ENCODE data around the gene GCKR. TPM values are rescaled to one million over a fixed set of nuclear protein-coding genes. Genes with fewer than 3 reads are reported as not detected.

GCKR gene
- total RNA-seq, 1 donor from 2014 or later: not detected

DNA sequence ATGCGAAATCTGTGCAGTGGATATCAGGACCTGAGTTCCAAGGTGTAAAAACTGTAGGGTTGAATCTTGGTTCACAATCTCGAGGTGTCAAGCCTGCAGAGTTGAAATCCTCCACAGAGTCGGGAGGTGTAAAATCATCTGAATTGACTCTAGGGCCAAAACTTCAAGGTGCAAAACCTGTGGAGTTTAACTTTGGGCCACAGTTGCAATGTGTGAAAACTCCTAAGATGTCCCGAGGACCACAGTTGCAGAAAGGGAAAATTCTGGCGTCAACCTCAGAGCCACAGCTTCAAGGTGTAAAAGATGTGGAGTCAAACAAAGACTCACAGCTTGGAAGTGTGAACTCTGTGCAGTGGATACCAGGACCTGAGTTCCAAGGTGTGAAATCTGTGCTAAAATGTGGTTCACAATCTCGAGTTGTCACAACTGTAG is 76.4 kb downstream of the GCKR start:
- Mint-ChIP-seq H3K4me3 (no peak overlapping the region), H3K27me3 (ENCODE audit: low read depth) (peaks cover 31% of the 10 kb centered on the region), H3K36me3 (peaks cover 16% of the 10 kb centered on the region), H3K4me1 (no peaks in the 10 kb centered on the region), H3K27ac (no peak overlapping the region), H3K9me3 (peaks cover 54% of the 10 kb centered on the region)
- DNase-seq (ENCODE audit: low spot score in 2 of 2, unreplicated experiment in 2 of 2): no peak
- TF ChIP-seq, protein P1, sequence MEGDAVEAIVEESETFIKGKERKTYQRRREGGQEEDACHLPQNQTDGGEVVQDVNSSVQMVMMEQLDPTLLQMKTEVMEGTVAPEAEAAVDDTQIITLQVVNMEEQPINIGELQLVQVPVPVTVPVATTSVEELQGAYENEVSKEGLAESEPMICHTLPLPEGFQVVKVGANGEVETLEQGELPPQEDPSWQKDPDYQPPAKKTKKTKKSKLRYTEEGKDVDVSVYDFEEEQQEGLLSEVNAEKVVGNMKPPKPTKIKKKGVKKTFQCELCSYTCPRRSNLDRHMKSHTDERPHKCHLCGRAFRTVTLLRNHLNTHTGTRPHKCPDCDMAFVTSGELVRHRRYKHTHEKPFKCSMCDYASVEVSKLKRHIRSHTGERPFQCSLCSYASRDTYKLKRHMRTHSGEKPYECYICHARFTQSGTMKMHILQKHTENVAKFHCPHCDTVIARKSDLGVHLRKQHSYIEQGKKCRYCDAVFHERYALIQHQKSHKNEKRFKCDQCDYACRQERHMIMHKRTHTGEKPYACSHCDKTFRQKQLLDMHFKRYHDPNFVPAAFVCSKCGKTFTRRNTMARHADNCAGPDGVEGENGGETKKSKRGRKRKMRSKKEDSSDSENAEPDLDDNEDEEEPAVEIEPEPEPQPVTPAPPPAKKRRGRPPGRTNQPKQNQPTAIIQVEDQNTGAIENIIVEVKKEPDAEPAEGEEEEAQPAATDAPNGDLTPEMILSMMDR (IDR thresholded peaks at IDR 0.05; ENCODE audit: unreplicated experiment): no peak

Other genes starting within 250 kb of the GCKR start
- gene SLC30A3, start 233.8 kb upstream of the GCKR start, total RNA-seq: 2.3 to 3.4 TPM (median 3.1 TPM) in 3 replicates
- 0.18 to 0.27 TPM in 2 of 3 replicates, not detected in the other for gene DNAJC5G, start 221.4 kb upstream of the GCKR start, total RNA-seq
- 0.18 to 0.47 TPM (median 0.18 TPM) in 3 replicates for gene TRIM54, start 214.4 kb upstream of the GCKR start, total RNA-seq
- gene UCN, start 188.4 kb upstream of the GCKR start, total RNA-seq: 3.1 to 5.1 TPM (median 4.4 TPM) in 3 replicates
- 65.8 to 70.0 TPM (median 68.3 TPM) in 3 replicates for gene MPV17, start 173.7 kb upstream of the GCKR start, total RNA-seq
- gene GTF3C2, start 140.1 kb upstream of the GCKR start, total RNA-seq: 87.5 to 90.1 TPM (median 89.3 TPM) in 3 replicates
- 42.2 to 49.0 TPM (median 47.1 TPM) in 3 replicates for gene EIF2B4, start 126.5 kb upstream of the GCKR start, total RNA-seq
- gene SNX17, start 126.2 kb upstream of the GCKR start, total RNA-seq: 83.0 to 88.4 TPM (median 88.2 TPM) in 3 replicates
- gene ZNF513, start 116.1 kb upstream of the GCKR start, total RNA-seq: 25.0 to 25.7 TPM (median 25.1 TPM) in 3 replicates
- gene PPM1G, start 87.2 kb upstream of the GCKR start, total RNA-seq: 60.0 to 63.7 TPM (median 62.4 TPM) in 3 replicates
- gene NRBP1, start 68.2 kb upstream of the GCKR start, total RNA-seq: 126 to 130 TPM (median 129 TPM) in 3 replicates
- 24.5 to 26.1 TPM (median 25.5 TPM) in 3 replicates for gene KRTCAP3, start 54.5 kb upstream of the GCKR start, total RNA-seq
- 60.6 to 68.0 TPM (median 63.0 TPM) in 3 replicates for gene IFT172, start 7.1 kb upstream of the GCKR start, total RNA-seq
- gene FNDC4, start 1.6 kb upstream of the GCKR start, total RNA-seq: 8.1 to 8.4 TPM (median 8.4 TPM) in 3 replicates
- 65.6 to 75.1 TPM (median 72.8 TPM) in 3 replicates for gene ZNF512, start 86.2 kb downstream of the GCKR start, total RNA-seq
- 4.6 to 5.2 TPM (median 4.9 TPM) in 3 replicates for gene CCDC121, start 132.2 kb downstream of the GCKR start, total RNA-seq
- gene GPN1, start 132.2 kb downstream of the GCKR start, total RNA-seq: 32.4 to 36.7 TPM (median 36.3 TPM) in 3 replicates
- gene SUPT7L, start 166.8 kb downstream of the GCKR start, total RNA-seq: 40.6 to 42.6 TPM (median 41.2 TPM) in 3 replicates
- gene SLC4A1AP, start 167.1 kb downstream of the GCKR start, total RNA-seq: 18.8 to 20.0 TPM (median 19.1 TPM) in 3 replicates